CD4-positive, alpha-beta T cell treated with Interleukin-12 subunit alpha and Interleukin-12 subunit beta, for 1 hour (primary cell): Measurements from ENCODE around the gene MMP23B.

Experiments used
- DNase-seq: peaks from one replicate; pipeline ENCODE4 v3.0.0-alpha.2; 2020

MMP23B gene

GRCh38 chr1:1602968-1603506 lies 28.9 kb upstream of the MMP23B start:
- DNase-seq = no peak

- no peak for DNase-seq
Measured at GRCh38 chr1:1603671-1604373, 28.2 kb upstream of the MMP23B start.

- DNase-seq = no peak
Measured at GRCh38 chr1:1604374-1605033, 27.5 kb upstream of the MMP23B start.

- DNase-seq = no peak
Measured at GRCh38 chr1:1605034-1605591, 26.9 kb upstream of the MMP23B start.

- DNase-seq = no peak
Measured at GRCh38 chr1:1605724-1606123, 26.2 kb upstream of the MMP23B start.

GRCh38 chr1:1606232-1606631 lies 25.7 kb upstream of the MMP23B start:
- no peak for DNase-seq

- DNase-seq = no peak
Measured at GRCh38 chr1:1609822-1610485, 22.0 kb upstream of the MMP23B start.

- DNase-seq = no peak
Measured at GRCh38 chr1:1610796-1611195, 21.2 kb upstream of the MMP23B start.

- DNase-seq = no peak
Measured at GRCh38 chr1:1612104-1612400, 19.9 kb upstream of the MMP23B start.

- no peak for DNase-seq
Measured at GRCh38 chr1:1613509-1614082, 18.4 kb upstream of the MMP23B start.

GRCh38 chr1:1614204-1614953 lies 17.6 kb upstream of the MMP23B start:
- DNase-seq = peak; percentile 71

- DNase-seq = no peak
Measured at GRCh38 chr1:1614954-1615255, 17.1 kb upstream of the MMP23B start.

GRCh38 chr1:1615256-1616044 lies 16.5 kb upstream of the MMP23B start, which contains the start of gene MIB2:
MIB2 (plus strand) TSS chr1:1615500; CDS start chr1:1623453, 7,953 bp downstream.
- DNase-seq = peak; percentile 99

GRCh38 chr1:1616045-1616790 lies 15.8 kb upstream of the MMP23B start:
- DNase-seq = peak; percentile 63

- DNase-seq = no peak
Measured at GRCh38 chr1:1616838-1617237, 15.1 kb upstream of the MMP23B start.

GRCh38 chr1:1617516-1617915 lies 14.5 kb upstream of the MMP23B start:
- no peak for DNase-seq

- DNase-seq = no peak
Measured at GRCh38 chr1:1617925-1618324, 14.0 kb upstream of the MMP23B start.

- no peak for DNase-seq
Measured at GRCh38 chr1:1618396-1619068, 13.4 kb upstream of the MMP23B start.

- DNase-seq = no peak
Measured at GRCh38 chr1:1619917-1620361, 12.0 kb upstream of the MMP23B start.

GRCh38 chr1:1620433-1621139 lies 11.4 kb upstream of the MMP23B start:
- no peak for DNase-seq
